Mononuclear cell (primary cell): ENCODE measurements around the gene IL1RAPL1. TPM values are rescaled to one million over a fixed set of nuclear protein-coding genes. Genes with fewer than 3 reads are reported as not detected.

Experiments
- H3K27me3 ChIP-seq: 2 replicates; pipeline ENCODE4 v1.6.0; 2011; ENCODE audit warnings: low read length, control low read depth; ENCODE audit not compliant: insufficient read depth
- H3K4me1 ChIP-seq: 2 replicates; pipeline ENCODE4 v1.5.1; 2011; ENCODE audit warnings: mild to moderate bottlenecking, low read length, control low read depth; ENCODE audit not compliant: insufficient read depth
- H3K4me3 ChIP-seq: 2 replicates; pipeline ENCODE4 v1.5.1; 2011; ENCODE audit warnings: mild to moderate bottlenecking, low read length, moderate library complexity
- H3K9me3 ChIP-seq: 2 replicates; pipeline ENCODE4 v1.5.1; 2011; ENCODE audit warnings: low read depth, mild to moderate bottlenecking, control low read depth, low read length
- total RNA-seq: library from RNA; depleted of rRNA; stranded (reverse); fragments of >200 nt; gene quantifications from one replicate; pipeline ENCODE4 v1.2.3, GENCODE V29; 2012

Gene IL1RAPL1
- total RNA-seq, 1 donor, result under 0.01 TPM

- Histone ChIP-seq H3K27me3 (no peaks in the 10 kb centered on the region), H3K4me3 (no peak overlapping the region), H3K9me3 (no peaks in the 10 kb centered on the region), H3K4me1 (no peaks in the 10 kb centered on the region)
These were observed 314.4 kb downstream of the IL1RAPL1 start for GRCh38 chrX:28901637-28902036.

GRCh38 chrX:28910487-28910886 is 323.2 kb downstream of the IL1RAPL1 start:
- no peaks in the 10 kb centered on the region for H3K9me3 ChIP-seq
- no peaks in the 10 kb centered on the region for H3K4me1 ChIP-seq
- no peak overlapping the region for H3K4me3 ChIP-seq
- no peaks in the 10 kb centered on the region for H3K27me3 ChIP-seq

- Histone ChIP-seq H3K27me3 (no peaks in the 10 kb centered on the region), H3K9me3 (no peaks in the 10 kb centered on the region), H3K4me3 (no peak overlapping the region), H3K4me1 (no peaks in the 10 kb centered on the region)
These were observed 333.1 kb downstream of the IL1RAPL1 start for GRCh38 chrX:28920153-28920943.

GRCh38 chrX:28922106-28922505 is 334.9 kb downstream of the IL1RAPL1 start:
- Histone ChIP-seq H3K4me1 (no peaks in the 10 kb centered on the region), H3K9me3 (no peaks in the 10 kb centered on the region), H3K27me3 (no peaks in the 10 kb centered on the region), H3K4me3 (no peak overlapping the region)

GRCh38 chrX:28946846-28947245 is 359.6 kb downstream of the IL1RAPL1 start:
- no peaks in the 10 kb centered on the region for H3K9me3 ChIP-seq
- H3K4me3 ChIP-seq, result no peak overlapping the region
- H3K27me3 ChIP-seq, result no peaks in the 10 kb centered on the region
- H3K4me1 ChIP-seq, result no peaks in the 10 kb centered on the region

- Histone ChIP-seq H3K4me1 (no peaks in the 10 kb centered on the region), H3K4me3 (no peak overlapping the region), H3K27me3 (no peaks in the 10 kb centered on the region), H3K9me3 (no peaks in the 10 kb centered on the region)
These were observed 372.8 kb downstream of the IL1RAPL1 start for GRCh38 chrX:28960063-28960462.

GRCh38 chrX:28966331-28966730 is 379.1 kb downstream of the IL1RAPL1 start:
- no peak overlapping the region for H3K4me3 ChIP-seq
- H3K27me3 ChIP-seq, result no peaks in the 10 kb centered on the region
- no peaks in the 10 kb centered on the region for H3K4me1 ChIP-seq
- H3K9me3 ChIP-seq, result no peaks in the 10 kb centered on the region

- H3K27me3 ChIP-seq, result no peaks in the 10 kb centered on the region
- no peaks in the 10 kb centered on the region for H3K9me3 ChIP-seq
- H3K4me3 ChIP-seq, result no peak overlapping the region
- H3K4me1 ChIP-seq, result no peaks in the 10 kb centered on the region
These were observed 381.9 kb downstream of the IL1RAPL1 start for GRCh38 chrX:28969126-28969525.

GRCh38 chrX:28979877-28980276 is 392.6 kb downstream of the IL1RAPL1 start:
- no peaks in the 10 kb centered on the region for H3K4me1 ChIP-seq
- no peak overlapping the region for H3K4me3 ChIP-seq
- no peaks in the 10 kb centered on the region for H3K27me3 ChIP-seq
- no peaks in the 10 kb centered on the region for H3K9me3 ChIP-seq

- no peaks in the 10 kb centered on the region for H3K9me3 ChIP-seq
- no peak overlapping the region for H3K4me3 ChIP-seq
- H3K4me1 ChIP-seq, result no peaks in the 10 kb centered on the region
- no peaks in the 10 kb centered on the region for H3K27me3 ChIP-seq
These were observed 394.7 kb downstream of the IL1RAPL1 start for GRCh38 chrX:28981952-28982351.

GRCh38 chrX:28988246-28988645 is 401.0 kb downstream of the IL1RAPL1 start:
- no peaks in the 10 kb centered on the region for H3K27me3 ChIP-seq
- no peaks in the 10 kb centered on the region for H3K4me1 ChIP-seq
- no peaks in the 10 kb centered on the region for H3K9me3 ChIP-seq
- no peak overlapping the region for H3K4me3 ChIP-seq

- Histone ChIP-seq H3K9me3 (no peaks in the 10 kb centered on the region), H3K27me3 (no peaks in the 10 kb centered on the region), H3K4me3 (no peak overlapping the region), H3K4me1 (no peaks in the 10 kb centered on the region)
These were observed 410.6 kb downstream of the IL1RAPL1 start for GRCh38 chrX:28997706-28998463.

GRCh38 chrX:28998609-28999135 is 411.4 kb downstream of the IL1RAPL1 start:
- Histone ChIP-seq H3K4me1 (no peaks in the 10 kb centered on the region), H3K4me3 (no peak overlapping the region), H3K9me3 (no peaks in the 10 kb centered on the region), H3K27me3 (no peaks in the 10 kb centered on the region)

- no peaks in the 10 kb centered on the region for H3K4me1 ChIP-seq
- H3K27me3 ChIP-seq, result no peaks in the 10 kb centered on the region
- H3K9me3 ChIP-seq, result no peaks in the 10 kb centered on the region
- no peak overlapping the region for H3K4me3 ChIP-seq
These were observed 425.6 kb downstream of the IL1RAPL1 start for GRCh38 chrX:29012867-29013266.

- Histone ChIP-seq H3K4me1 (no peaks in the 10 kb centered on the region), H3K27me3 (no peaks in the 10 kb centered on the region), H3K4me3 (no peak overlapping the region), H3K9me3 (no peaks in the 10 kb centered on the region)
These were observed 436.0 kb downstream of the IL1RAPL1 start for GRCh38 chrX:29023207-29023606.
